Aorta (tissue), 5 donors: ENCODE measurements around the gene ST8SIA1. TPM values are rescaled to one million over a fixed set of nuclear protein-coding genes. Genes with fewer than 3 reads are reported as not detected.
A peak's percentile ranks its signal among the peaks of the same experiment; 100 is the strongest.

Experiments
- ATAC-seq: fragments of 200-7000 bp; cut with Tn5 transposase; one replicate; pipeline ENCODE4 v1.9.1; 2022; ENCODE audit warnings: moderate library complexity; ENCODE audit not compliant: low FRiP score
- DNase-seq, 2 donors: peaks; one replicate each; pipeline ENCODE4 v3.0.0-alpha.2; 2020
- H3K27ac ChIP-seq, 2 donors: one replicate each; pipeline ENCODE4 v1.5.1; 2013; ENCODE audit warnings: low read length in 2 of 2, mild to moderate bottlenecking in 2 of 2, moderate library complexity in 2 of 2, control low read depth in 1 of 2, inconsistent platforms in 1 of 2, low read depth in 1 of 2
- H3K27me3 ChIP-seq, 2 donors: one replicate each; pipeline ENCODE4 v1.6.1; 2013; ENCODE audit warnings: control low read depth in 1 of 2, low read length in 1 of 2, mild to moderate bottlenecking in 1 of 2, moderate library complexity in 1 of 2; ENCODE audit not compliant: insufficient read depth in 2 of 2, control insufficient read depth in 1 of 2
- H3K36me3 ChIP-seq, 2 donors: one replicate each; pipeline ENCODE4 v1.6.1; 2013; ENCODE audit warnings: control low read depth in 1 of 2, low read length in 1 of 2, mild to moderate bottlenecking in 1 of 2; ENCODE audit not compliant: insufficient read depth in 2 of 2, control insufficient read depth in 1 of 2
- H3K4me1 ChIP-seq, 2 donors: one replicate each; pipeline ENCODE4 v1.6.1; 2013; ENCODE audit warnings: low read length in 2 of 2, control low read depth in 1 of 2, mild to moderate bottlenecking in 1 of 2, moderate library complexity in 1 of 2; ENCODE audit not compliant: insufficient read depth in 2 of 2, control insufficient read depth in 1 of 2
- H3K4me3 ChIP-seq, 2 donors: one replicate each; pipeline ENCODE4 v1.5.1; 2013; ENCODE audit warnings: low read length in 2 of 2, control low read depth in 1 of 2, mild to moderate bottlenecking in 1 of 2
- H3K9me3 ChIP-seq: one replicate; pipeline ENCODE4 v1.6.1; 2013; ENCODE audit warnings: mild to moderate bottlenecking, low read length; ENCODE audit not compliant: control insufficient read depth
- WGBS, 2 donors: extraction: QIAGEN DNeasy Blood & Tissue Kit; methylation state at CpG; one replicate each; pipeline ENCODE4 v1.1.7; 2013; 5-methylcytosine and 5-hydroxymethylcytosine counted together
- intact Hi-C, 2 donors: fragments of 100-400 bp; cut with DNase I; formaldehyde crosslinking; loops; one replicate each; pipeline versions ENCODE4 v1.14.2 to v1.15.0; 2022
- polyA plus RNA-seq, 2 donors: library from polyadenylated mRNA; stranded (reverse); fragments of 200-250 nt; gene quantifications; one replicate each; pipeline ENCODE4 v1.2.3, GENCODE V29; 2013
- total RNA-seq, 2 donors: library from RNA; stranded (reverse); fragmentation: NEBNext Ultra II Directional; extraction: Animal tissue kit (Norgen Biotek cat#: 25700); gene quantifications; one replicate each; pipeline ENCODE4 v1.2.1, GENCODE V29; 2021
- donor health status: healthy with polysubstance abuse.
- donor health status: Bipolar disorder and iron deficiency.
- donor health status: DM: no; HTN: no; CAD: no.
- donor health status: DM: no; HTN: no; CAD: no.
- donor health status: DM: yes; HTN: yes; CAD: no.

ST8SIA1 gene
- total and polyA plus RNA-seq, 4 donors = 3.6 to 10.4 (median 6.3) TPM

DNA sequence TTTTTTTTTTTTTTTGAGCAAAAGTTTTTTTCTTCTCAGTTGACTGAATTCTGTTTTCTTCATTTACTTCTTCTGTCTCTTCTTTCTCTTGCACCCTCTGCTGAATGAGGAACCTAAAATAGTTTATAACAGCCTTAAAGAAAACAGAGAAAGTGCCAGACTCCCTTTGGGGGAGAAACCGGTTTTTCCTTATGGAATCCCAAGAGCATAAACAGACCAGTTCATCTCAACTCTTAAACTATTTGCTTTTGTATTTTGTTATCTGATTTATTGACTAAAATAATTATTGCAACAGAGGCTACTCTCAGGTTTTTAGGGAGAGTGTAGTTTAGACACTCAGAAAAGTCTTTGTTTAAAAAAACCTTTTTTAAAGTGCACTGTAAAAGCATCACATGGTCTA is 30.2 kb downstream of the ST8SIA1 start:
- Histone ChIP-seq H3K27me3 (no peaks in the 10 kb centered on the region), H3K36me3 (no peaks in the 10 kb centered on the region), H3K27ac (no peak overlapping the region), H3K4me3 (no peak overlapping the region), H3K4me1 (no peaks in the 10 kb centered on the region), H3K9me3 (no peaks in the 10 kb centered on the region)
- 25 to 32% methylated on average over 1 of the region's 1 CpG for WGBS, 2 donors
- ATAC-seq = no peak
- DNase-seq = no peak
- intact Hi-C loops = no loop called here

DNA sequence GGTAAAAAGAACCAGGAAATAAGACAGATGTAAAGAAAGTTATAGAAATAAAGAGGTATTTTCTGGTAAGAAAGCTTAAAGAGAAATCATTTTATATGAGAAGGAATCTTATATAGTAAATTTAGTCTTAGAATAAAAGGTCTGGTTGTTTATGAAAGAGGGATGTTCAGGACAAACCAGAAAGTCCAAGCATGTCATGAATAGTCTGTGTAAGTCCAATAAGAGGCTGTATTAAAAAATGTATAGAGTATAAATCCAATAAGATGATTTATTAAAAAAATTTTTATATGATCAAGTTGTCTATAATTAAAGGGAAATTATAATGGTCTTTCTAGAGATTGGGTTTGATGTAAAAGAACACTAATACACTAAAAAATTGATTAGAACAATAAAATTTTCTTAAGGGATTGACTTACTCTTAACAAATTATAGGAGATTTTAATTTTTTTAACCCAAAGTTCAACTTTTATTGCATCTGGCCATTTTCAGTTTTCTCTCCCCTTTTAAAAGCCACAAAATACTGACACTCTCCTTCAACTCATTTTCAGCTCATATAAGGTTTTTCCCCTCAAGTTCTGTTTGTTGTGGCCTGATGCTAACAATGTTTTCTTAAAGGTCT is 35.1 kb downstream of the ST8SIA1 start:
- intact Hi-C loops = no loop called here
- Histone ChIP-seq H3K27ac (no peak overlapping the region), H3K4me3 (no peak overlapping the region), H3K27me3 (no peaks in the 10 kb centered on the region), H3K36me3 (no peaks in the 10 kb centered on the region), H3K4me1 (no peaks in the 10 kb centered on the region), H3K9me3 (no peaks in the 10 kb centered on the region)
- ATAC-seq (no peak), DNase-seq (no peak)

GRCh38 chr12:22289250-22289649 is 45.3 kb downstream of the ST8SIA1 start:
- no peaks in the 10 kb centered on the region for H3K27me3 ChIP-seq
- 98 to 99% methylated on average over 6 of the region's 6 CpGs for WGBS, 2 donors
- intact Hi-C loops = loop anchor here in 1 of 2 donors (10.0 kb wide), 1 partner anchor 64 kb away; no protein-coding TSS in a partner anchor
- H3K4me1 ChIP-seq = no peaks in the 10 kb centered on the region
- no peak overlapping the region for H3K27ac ChIP-seq
- no peaks in the 10 kb centered on the region for H3K36me3 ChIP-seq
- ATAC-seq (no peak), DNase-seq (no peak)
- H3K9me3 ChIP-seq = no peaks in the 10 kb centered on the region
- H3K4me3 ChIP-seq = no peak overlapping the region

DNA sequence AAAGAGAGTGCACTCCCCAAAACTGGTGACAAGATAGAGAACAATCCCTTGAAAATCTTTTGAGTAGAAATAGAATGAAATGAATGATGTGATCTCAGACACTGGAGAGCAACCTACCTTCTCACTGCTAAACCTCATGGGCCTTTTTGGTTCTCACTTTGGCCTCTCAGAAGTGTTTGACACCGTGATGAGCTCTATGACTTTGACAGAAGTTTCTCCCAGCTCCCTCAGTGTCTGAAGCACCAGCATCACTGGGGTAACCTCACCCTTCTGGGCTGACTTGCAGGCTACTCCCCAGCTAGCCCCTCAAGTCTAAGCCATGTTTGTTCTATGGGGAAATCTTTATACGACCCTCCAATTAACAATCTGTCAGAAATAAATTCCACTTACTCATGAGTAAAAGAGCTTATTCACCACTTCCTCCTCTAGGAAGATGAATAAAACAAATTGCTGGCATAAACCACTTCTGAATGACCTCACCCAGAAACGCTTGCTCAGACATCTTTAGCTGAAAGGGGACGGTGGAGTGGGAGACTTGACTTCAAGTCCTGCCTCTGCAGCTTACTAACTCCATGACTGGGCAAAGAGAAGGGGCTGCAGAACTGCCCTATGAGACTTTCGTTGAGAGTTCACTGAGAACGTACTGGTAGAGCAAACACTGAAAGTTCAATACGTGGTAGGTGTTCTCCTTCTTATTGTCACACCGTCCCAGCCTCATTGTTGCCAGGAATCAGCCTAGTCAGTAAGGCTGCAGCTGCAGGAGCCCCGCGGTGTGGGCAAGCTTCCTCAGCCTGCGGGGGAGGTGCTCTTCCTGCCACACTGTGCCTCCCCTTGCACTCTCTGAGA is 46.5 kb downstream of the ST8SIA1 start:
- peak; percentile 16 for ATAC-seq
- intact Hi-C loops = loop anchor here in 1 of 2 donors (10.0 kb wide), 1 partner anchor 63 kb away; no protein-coding TSS in a partner anchor
- Histone ChIP-seq H3K27me3 (no peaks in the 10 kb centered on the region), H3K4me1 (peaks cover under 1 to 1% of the 10 kb centered on the region in 2 donors), H3K9me3 (no peaks in the 10 kb centered on the region), H3K4me3 (no peak overlapping the region), H3K27ac (no peak overlapping the region), H3K36me3 (no peaks in the 10 kb centered on the region)
- 35 to 38% methylated on average over 11 of the region's 11 CpGs for WGBS, 2 donors
- DNase-seq = no peak

DNA sequence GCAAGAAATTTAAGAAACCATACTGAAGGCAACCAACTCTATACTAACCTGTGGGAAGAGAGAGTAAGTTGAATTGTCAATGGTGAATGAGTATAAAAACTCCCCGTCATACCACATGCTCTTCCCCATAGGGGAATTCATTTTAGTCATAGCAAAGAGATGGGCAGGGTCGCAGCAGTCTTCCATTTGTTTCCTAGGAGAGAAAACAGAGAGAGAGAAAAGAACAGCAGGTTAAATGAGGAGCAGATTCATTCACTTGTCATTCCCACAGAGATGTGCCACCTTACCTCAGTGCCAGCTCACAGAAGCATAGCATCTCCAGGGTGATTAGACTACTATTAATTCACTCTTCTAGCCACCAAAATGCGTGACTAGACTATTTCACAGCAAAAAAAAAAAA is 47.4 kb downstream of the ST8SIA1 start:
- 88 to 92% methylated on average over 3 of the region's 3 CpGs for WGBS, 2 donors
- ATAC-seq = no peak

DNA sequence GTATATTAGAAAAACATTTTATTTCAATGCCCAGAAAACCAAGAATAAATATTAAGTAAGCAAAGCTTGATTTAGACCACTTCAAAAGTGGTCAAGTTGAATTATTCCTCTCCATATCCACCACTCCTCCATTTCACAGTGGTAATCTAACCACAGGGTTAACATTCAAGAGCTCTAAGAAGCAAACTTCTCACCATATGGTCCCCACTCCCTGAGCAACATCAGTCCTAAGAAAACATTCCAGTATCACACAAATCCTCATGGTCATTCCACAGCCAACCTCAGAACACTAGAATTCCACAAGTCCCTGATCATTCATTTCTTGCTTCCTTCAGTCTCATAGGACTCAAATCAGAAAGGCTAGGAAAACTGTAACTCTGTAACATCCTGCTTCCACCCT is 47.9 kb downstream of the ST8SIA1 start:
- DNase-seq = no peak
- no peaks in the 10 kb centered on the region for H3K9me3 ChIP-seq
- no peaks in the 10 kb centered on the region for H3K36me3 ChIP-seq
- H3K4me1 ChIP-seq = peaks cover 3 to 4% of the 10 kb centered on the region in 2 donors
- no peaks in the 10 kb centered on the region for H3K27me3 ChIP-seq
- no peak overlapping the region for H3K4me3 ChIP-seq
- no peak overlapping the region for H3K27ac ChIP-seq
- no peak for ATAC-seq
- intact Hi-C loops = loop anchor here in 1 of 2 donors (10.0 kb wide), 1 partner anchor 62 kb away; no protein-coding TSS in a partner anchor

More for the DNA sequence above, 47.4 kb downstream of the ST8SIA1 start:
- no peak for DNase-seq
- H3K9me3 ChIP-seq = no peaks in the 10 kb centered on the region
- peaks cover 2 to 4% of the 10 kb centered on the region in 2 donors for H3K4me1 ChIP-seq
- intact Hi-C loops = loop anchor here in 1 of 2 donors (10.0 kb wide), 1 partner anchor 62 kb away; no protein-coding TSS in a partner anchor
- no peak overlapping the region for H3K4me3 ChIP-seq
- H3K36me3 ChIP-seq = no peaks in the 10 kb centered on the region
- no peaks in the 10 kb centered on the region for H3K27me3 ChIP-seq
- H3K27ac ChIP-seq = no peak overlapping the region

DNA sequence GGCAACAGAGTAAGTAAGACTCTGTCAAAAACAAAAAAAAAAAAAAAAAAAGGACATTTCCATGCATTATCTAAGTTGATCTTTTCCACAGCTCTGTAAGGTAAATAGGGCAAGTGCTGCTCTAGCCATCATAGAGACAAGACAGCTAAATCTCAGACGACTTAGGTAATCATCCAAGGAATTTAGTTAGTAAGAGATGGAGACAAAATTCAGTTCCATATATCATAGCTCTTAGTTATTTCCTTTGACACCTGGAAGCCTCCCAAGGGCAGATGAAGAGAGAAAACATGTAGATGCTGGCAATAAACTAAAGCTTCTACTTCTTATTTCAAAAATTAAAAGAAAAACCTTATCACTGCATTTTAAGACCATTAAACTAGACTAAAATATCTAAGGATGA is 48.7 kb downstream of the ST8SIA1 start:
- Histone ChIP-seq H3K36me3 (no peaks in the 10 kb centered on the region), H3K9me3 (no peaks in the 10 kb centered on the region), H3K27ac (no peak overlapping the region), H3K4me1 (peaks cover 3 to 4% of the 10 kb centered on the region in 2 donors), H3K4me3 (no peak overlapping the region), H3K27me3 (no peaks in the 10 kb centered on the region)
- DNase-seq (no peak), ATAC-seq (no peak)
- 31 to 38% methylated on average over 1 of the region's 1 CpG for WGBS, 2 donors
- intact Hi-C loops = loop anchor here in 1 of 2 donors (10.0 kb wide), 1 partner anchor 61 kb away; no protein-coding TSS in a partner anchor

GRCh38 chr12:22284871-22285270 is 49.6 kb downstream of the ST8SIA1 start:
- H3K36me3 ChIP-seq = no peaks in the 10 kb centered on the region
- WGBS, 2 donors = 42 to 50% methylated on average over 1 of the region's 1 CpG
- no peak overlapping the region for H3K27ac ChIP-seq
- no peak for DNase-seq
- H3K4me3 ChIP-seq = no peak overlapping the region
- intact Hi-C loops = loop anchor here in 1 of 2 donors (10.0 kb wide), 1 partner anchor 60 kb away; no protein-coding TSS in a partner anchor
- no peak for ATAC-seq
- peaks cover 3 to 4% of the 10 kb centered on the region in 2 donors for H3K4me1 ChIP-seq
- H3K9me3 ChIP-seq = no peaks in the 10 kb centered on the region
- H3K27me3 ChIP-seq = no peaks in the 10 kb centered on the region
